Measurements from ENCODE around the gene LGALS12.
"Not testable (repeated sequence)": the region's sequence is repeated elsewhere in the genome, so short reads cannot be mapped to it uniquely, and the experiment has no call there.

LGALS12 gene

DNA sequence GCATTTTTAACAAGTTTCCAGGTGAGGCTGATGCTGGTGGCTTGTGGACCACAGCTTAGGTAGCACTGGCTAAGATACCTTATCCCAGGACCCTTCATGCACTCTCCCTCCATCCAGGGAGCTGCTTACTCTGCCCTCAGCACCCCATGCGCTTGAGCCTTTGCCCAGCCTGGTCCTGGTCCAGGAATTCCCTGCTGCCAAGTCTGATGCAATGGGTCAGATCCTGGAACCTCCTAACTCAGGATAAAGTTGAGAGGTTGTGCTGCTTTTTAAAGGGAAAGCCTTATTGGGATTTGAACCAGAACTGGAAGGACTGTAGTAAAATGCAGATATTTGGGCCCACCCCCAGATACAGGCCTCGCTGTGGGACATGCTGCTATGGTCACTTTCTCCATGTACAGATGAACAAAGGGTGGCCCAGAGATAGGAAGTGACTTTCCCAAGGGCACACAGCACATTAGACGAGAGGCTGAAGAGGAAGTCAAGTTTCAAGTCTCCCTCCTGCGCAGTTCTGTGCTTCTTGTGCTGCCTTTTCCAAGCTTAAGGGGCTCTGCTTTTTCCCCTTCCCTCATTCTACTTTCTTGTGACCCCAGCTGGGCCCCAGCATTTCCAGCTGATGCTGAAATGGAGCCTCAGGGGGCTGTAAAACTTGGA lies 824 bp upstream of the LGALS12 start:
- DNase-seq (ENCODE audit: low spot score) = no peak

DNA sequence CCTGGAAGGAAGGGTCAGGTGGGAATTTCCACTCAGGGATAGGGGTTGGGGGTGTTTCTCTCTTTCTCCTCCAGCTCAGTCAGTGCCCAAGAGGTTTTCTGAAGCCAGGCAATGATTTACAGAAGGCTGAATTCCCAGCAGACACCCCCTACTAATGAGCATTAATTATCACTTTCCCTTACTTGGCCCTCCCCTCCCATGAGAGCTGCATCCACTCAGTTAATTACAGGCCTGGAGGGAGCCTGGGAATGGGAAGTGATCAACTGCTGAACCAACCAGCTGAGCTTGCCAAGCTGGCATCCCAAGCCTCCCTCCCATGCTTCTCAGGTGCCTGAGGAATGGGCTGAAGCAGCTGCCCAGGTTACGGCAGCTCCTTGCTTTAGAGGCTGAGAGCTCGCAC lies 992 bp downstream of the LGALS12 start:
- peak; percentile 36 for DNase-seq (ENCODE audit: low spot score)

DNA sequence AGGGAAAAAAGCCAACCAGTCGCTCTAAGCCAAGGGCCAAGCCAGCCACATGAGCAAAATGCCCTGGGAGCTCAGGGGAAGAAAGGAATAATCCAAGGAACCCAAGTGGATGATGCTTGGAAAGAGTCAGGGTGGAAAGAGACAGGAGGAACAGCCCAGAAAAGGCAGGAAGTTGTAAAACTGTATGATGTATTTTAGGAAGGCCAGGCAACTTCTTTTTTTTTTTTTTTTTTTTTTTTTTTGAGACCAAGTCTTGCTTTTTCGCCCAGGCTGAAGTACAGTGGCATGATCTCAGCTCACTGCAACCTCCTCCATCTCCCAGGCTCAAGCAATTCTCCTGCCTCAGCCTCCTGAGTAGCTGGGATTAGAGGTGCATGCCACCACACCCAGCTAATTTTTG lies 1.6 kb downstream of the LGALS12 start:
- no peak for DNase-seq (ENCODE audit: low spot score)

GRCh38 chr11:63508009-63508408 lies 2.1 kb downstream of the LGALS12 start:
- peak; percentile 46 for DNase-seq (ENCODE audit: low spot score)

GRCh38 chr11:63508745-63509144 lies 2.9 kb downstream of the LGALS12 start:
- DNase-seq (ENCODE audit: low spot score) = no peak

GRCh38 chr11:63510360-63511047 lies 4.6 kb downstream of the LGALS12 start:
- DNase-seq (ENCODE audit: low spot score) = no peak

DNA sequence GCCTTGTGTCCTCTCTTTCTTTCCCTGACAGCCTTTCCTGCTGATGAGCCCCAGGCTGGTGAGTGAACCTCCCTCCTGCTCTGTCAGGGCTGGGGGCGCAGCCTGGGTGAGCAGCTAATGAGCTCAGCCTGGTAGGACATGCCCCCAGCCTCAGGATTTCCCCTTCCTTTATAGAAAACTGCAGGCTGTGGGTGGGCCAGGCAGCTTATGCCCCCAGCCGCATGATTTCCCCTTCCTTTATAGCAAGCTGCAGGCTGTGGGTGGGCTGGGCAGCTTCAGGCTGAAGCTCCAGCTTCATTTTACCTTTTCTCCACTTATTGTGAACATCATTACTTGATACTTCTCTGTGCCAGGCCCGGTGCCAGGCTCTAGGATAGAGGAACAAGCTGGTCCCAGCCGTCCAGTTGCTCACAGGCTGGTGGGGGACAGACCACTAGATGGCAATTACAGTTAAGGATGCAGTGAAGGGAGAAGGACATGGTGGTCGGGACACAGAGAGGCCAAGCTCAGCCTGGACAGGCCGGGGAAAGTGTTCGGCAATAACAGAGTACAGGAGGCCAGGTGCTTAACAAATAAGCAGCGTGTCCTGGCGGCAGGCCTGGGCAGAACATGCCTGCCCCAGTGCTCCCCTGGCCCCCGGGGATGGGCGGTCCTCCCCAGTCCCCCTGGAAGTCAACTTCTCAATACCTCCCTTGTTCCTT lies 5.3 kb downstream of the LGALS12 start:
- no peak for DNase-seq (ENCODE audit: low spot score)

GRCh38 chr11:63512816-63513215 lies 6.9 kb downstream of the LGALS12 start:
- no peak for DNase-seq (ENCODE audit: low spot score)

- no peak for DNase-seq (ENCODE audit: low spot score)
These were observed 10.2 kb downstream of the LGALS12 start for GRCh38 chr11:63516109-63516508.

DNA sequence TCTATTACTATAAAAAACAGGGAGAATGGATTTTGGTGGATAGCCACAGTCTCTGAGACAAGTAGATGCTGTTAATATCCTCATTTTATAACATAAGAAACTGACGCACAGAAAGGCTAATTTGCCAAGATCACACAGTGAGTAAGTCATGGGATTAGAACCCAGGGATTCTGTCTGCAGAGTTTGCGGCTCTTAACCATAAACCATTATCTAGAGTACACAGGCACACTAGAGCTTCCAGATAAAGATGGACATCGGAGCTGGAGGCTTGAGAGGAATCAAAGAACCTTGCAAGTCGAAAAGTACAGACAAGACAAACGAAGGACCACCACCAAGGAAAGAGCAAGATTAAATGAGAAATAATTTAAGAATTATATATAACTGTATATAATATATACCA lies 11.3 kb downstream of the LGALS12 start:
- no peak for DNase-seq (ENCODE audit: low spot score)

DNA sequence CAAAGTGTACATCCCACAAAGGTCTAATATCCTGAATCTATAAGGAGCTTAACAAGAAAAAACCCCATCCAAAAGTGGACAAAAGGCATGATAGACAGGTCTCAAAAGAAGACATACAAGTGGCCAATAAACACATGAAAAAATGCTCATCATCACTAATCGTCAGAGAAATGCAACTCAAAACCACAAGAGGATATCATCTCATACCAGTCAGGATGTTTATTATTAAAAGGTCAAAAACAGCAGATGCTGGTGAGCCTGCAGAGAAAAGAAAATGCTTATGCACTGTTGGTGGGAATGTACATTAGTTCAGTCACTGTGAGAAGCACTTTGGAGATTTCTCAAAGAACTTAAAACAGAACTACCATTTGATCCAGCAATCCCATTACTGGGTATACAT lies 12.7 kb downstream of the LGALS12 start:
- DNase-seq (ENCODE audit: low spot score) = no peak

GRCh38 chr11:63520606-63521170 lies 14.8 kb downstream of the LGALS12 start:
- DNase-seq (ENCODE audit: low spot score) = no peak

- no peak for DNase-seq (ENCODE audit: low spot score)
These were observed 16.0 kb downstream of the LGALS12 start for GRCh38 chr11:63521896-63522295.

- DNase-seq (ENCODE audit: low spot score) = no peak
These were observed 17.3 kb downstream of the LGALS12 start for GRCh38 chr11:63523151-63523550.

GRCh38 chr11:63527667-63528066 lies 21.8 kb downstream of the LGALS12 start:
- no peak for DNase-seq (ENCODE audit: low spot score)

DNA sequence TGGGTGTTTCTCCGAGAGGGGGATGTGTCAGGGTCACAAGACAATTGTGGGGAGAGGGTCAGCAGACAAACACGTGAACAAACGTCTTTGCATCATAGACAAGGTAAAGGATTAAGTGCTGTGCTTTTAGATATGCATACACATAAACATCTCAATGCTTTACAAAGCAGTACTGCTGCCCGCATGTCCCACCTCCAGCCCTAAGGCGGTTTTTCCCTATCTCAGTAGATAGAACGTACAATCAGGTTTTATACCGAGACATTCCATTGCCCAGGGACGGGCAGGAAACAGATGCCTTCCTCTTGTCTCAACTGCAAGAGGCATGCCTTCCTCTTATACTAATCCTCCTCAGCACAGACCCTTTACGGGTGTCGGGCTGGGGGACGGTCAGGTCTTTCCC lies 22.3 kb downstream of the LGALS12 start:
- DNase-seq (ENCODE audit: low spot score) = not testable (repeated sequence)

DNA sequence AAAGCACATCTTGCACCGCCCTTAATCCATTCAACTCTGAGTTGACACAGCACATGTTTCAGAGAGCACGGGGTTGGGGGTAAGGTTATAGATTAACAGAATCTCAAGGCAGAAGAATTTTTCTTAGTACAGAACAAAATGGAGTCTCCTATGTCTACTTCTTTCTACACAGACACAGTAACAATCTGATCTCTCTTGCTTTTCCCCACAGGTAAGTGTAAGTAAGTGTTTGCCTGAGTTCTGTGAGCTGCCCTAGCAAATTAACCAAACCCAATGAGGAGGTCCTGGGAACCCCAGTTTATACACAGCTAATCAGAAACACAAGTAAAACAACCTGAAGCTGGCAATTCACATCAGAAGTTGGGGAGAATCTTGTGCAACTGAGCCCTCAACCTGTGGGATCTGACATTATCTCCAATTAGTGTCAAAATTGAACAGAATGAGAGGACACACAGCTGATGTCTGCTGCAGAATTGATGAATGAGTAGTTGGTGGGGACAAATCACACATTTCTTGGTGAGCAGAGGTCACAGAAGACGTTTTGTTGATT lies 22.9 kb downstream of the LGALS12 start:
- DNase-seq (ENCODE audit: low spot score) = not testable (repeated sequence)

GRCh38 chr11:63529373-63529772 lies 23.5 kb downstream of the LGALS12 start:
- not testable (repeated sequence) for DNase-seq (ENCODE audit: low spot score)

DNA sequence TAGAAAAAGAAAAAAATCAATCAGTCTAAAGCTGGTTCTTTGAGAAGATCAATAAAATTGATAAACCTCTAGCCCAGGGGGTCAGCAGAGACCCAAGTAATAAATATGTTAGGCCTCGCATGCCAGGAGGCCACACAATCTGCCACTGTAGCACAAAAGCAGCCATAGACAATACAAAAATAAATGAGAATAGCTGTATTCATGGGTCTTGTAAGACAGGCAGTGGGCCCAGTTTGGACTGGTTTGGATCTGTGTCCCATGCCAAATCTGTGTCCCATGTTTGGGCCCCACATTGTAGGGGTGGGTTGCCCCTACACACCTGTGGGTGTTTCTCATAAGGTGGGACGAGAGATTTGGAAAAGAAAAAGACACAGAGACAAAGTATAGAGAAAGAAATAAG lies 24.1 kb downstream of the LGALS12 start:
- DNase-seq (ENCODE audit: low spot score) = no peak

GRCh38 chr11:63531074-63531792 lies 25.3 kb downstream of the LGALS12 start:
- not testable (repeated sequence) for DNase-seq (ENCODE audit: low spot score)

DNA sequence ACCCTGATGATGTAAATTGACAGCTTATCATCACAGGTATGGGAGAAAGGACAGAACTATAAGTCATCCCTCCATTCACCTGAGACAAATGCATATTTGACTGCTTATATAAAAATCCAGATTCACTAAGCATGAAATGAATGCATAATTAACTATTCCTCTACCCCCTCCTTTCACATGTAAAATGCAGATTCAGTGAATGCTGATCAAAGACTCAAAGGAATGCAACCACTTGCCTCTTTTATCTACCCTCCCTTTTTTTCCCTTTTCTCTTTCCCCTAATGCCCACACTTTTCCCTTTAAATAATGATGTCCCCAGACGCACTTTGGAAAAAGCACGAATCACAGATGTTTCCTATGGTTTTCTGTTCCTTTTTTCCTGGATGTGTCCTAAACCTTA lies 26.2 kb downstream of the LGALS12 start:
- no peak for DNase-seq (ENCODE audit: low spot score)
